Kidney (tissue), 14 donors: Measurements from ENCODE around the gene CDH13. TPM values are rescaled to one million over a fixed set of nuclear protein-coding genes. Genes with fewer than 3 reads are reported as not detected.

Source experiments
- DNase-seq, 5 donors: peaks; one replicate each; pipeline ENCODE4 v3.0.0-alpha.2; 2013 to 2020
- FAIRE-seq: peaks from 2 replicates; lab custom pipeline; 2012; peaks lifted over from hg19 to GRCh38; lab: Jason Lieb, UNC
- H3K27ac ChIP-seq, 2 donors: one replicate each; pipeline ENCODE4 v1.7.0; 2013; ENCODE audit warnings: low read depth in 2 of 2, low read length in 2 of 2, inconsistent platforms in 1 of 2
- H3K27me3 ChIP-seq: one replicate; pipeline ENCODE4 v1.7.1; 2013; ENCODE audit warnings: low read length, inconsistent platforms; ENCODE audit not compliant: control insufficient read depth, insufficient read depth
- H3K36me3 ChIP-seq, 3 donors: one replicate each; pipeline versions ENCODE4 v1.7.0 to v1.7.1; 2013; ENCODE audit warnings: low read length in 3 of 3, control low read depth in 1 of 3, inconsistent platforms in 1 of 3; ENCODE audit not compliant: insufficient read depth in 3 of 3, control insufficient read depth in 2 of 3
- H3K4me1 ChIP-seq, 3 donors: one replicate each; pipeline versions ENCODE4 v1.7.0 to v1.7.1; 2013; ENCODE audit warnings: low read length in 3 of 3, inconsistent platforms in 1 of 3, low read depth in 1 of 3; ENCODE audit not compliant: control insufficient read depth in 2 of 3, insufficient read depth in 2 of 3
- H3K4me3 ChIP-seq, 3 donors: one replicate each; pipeline versions ENCODE4 v1.7.0 to v1.8.1; 2013; ENCODE audit warnings: low read length in 3 of 3, control low read depth in 1 of 3, inconsistent platforms in 1 of 3
- H3K9ac ChIP-seq, 3 donors: one replicate each; pipeline versions ENCODE4 v1.7.0 to v1.7.1; 2013; ENCODE audit warnings: low read length in 3 of 3, control low read depth in 1 of 3, inconsistent platforms in 1 of 3
- H3K9me3 ChIP-seq, 3 donors: one replicate each; pipeline versions ENCODE4 v1.7.0 to v1.7.1; 2013; ENCODE audit warnings: low read length in 3 of 3, control low read depth in 1 of 3, inconsistent platforms in 1 of 3; ENCODE audit not compliant: control insufficient read depth in 2 of 3, insufficient read depth in 1 of 3
- intact Hi-C: fragments of 100-400 bp; cut with DNase I; formaldehyde crosslinking; loops from one replicate; pipeline ENCODE4 v1.11.1; 2022
- polyA plus RNA-seq: library from polyadenylated mRNA; stranded (reverse); fragments of 350-450 nt; fragmentation: Illumina TruSeq; extraction: RNeasy Lipid Tissue Mini Kit (QIAGEN cat#74804); gene quantifications from one replicate; pipeline ENCODE4 v1.2.3, GENCODE V29; 2014; ENCODE audit warnings: low read depth, low replicate concordance; ENCODE audit not compliant: insufficient read depth
- total RNA-seq: library from RNA; stranded (reverse); fragmentation: NEBNext Ultra II Directional; extraction: Animal tissue kit (Norgen Biotek cat#: 25700); gene quantifications from one replicate; pipeline ENCODE4 v1.2.1, GENCODE V29; 2021
- TF ChIP-seq, protein P1 (sequence below): IDR thresholded peaks from 3 replicates; pipeline ENCODE4 v1.5.1; 2012; ENCODE audit warnings: mild to moderate bottlenecking, moderate library complexity, borderline replicate concordance; ENCODE audit not compliant: insufficient read depth; ENCODE audit errors: extremely low read depth
- donor health status: control.
- donor health status: control.
- donor health status: control.
- donor health status: control.
- donor health status: control.
- donor health status: DM: yes; HTN: yes; CAD: no.
- donor health status: Normal renal cell carcinoma (clear cell type).

Gene CDH13
- total and polyA plus RNA-seq, 2 donors from 2014 or later = 4.8 to 13.8 TPM

DNA sequence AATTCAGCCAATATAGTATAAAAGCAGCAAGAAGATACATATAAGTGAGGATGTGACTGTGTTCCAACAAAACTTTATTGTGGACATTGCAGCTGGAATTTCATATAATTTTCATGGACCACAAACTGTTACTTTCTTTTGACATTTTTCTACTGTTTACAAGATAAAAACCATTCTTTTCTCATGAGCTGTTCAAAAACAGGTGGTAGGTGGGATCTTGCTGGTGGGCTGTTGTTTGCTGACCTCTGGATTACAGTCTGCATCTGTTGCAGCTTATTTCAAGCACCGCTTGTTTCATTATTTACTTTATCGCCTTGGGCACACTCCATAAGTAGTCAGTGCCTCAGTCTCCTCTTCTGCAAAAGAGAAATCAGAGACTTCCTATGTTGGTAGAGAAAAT, 99.5 kb downstream of the CDH13 start:
- TF ChIP-seq, protein P1, sequence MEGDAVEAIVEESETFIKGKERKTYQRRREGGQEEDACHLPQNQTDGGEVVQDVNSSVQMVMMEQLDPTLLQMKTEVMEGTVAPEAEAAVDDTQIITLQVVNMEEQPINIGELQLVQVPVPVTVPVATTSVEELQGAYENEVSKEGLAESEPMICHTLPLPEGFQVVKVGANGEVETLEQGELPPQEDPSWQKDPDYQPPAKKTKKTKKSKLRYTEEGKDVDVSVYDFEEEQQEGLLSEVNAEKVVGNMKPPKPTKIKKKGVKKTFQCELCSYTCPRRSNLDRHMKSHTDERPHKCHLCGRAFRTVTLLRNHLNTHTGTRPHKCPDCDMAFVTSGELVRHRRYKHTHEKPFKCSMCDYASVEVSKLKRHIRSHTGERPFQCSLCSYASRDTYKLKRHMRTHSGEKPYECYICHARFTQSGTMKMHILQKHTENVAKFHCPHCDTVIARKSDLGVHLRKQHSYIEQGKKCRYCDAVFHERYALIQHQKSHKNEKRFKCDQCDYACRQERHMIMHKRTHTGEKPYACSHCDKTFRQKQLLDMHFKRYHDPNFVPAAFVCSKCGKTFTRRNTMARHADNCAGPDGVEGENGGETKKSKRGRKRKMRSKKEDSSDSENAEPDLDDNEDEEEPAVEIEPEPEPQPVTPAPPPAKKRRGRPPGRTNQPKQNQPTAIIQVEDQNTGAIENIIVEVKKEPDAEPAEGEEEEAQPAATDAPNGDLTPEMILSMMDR = no peak
- H3K36me3 ChIP-seq = no peaks in the 10 kb centered on the region
- H3K9me3 ChIP-seq = peaks cover 0 to 11% (median 3%) of the 10 kb centered on the region in 3 donors
- H3K9ac ChIP-seq = no peak overlapping the region
- H3K27ac ChIP-seq = no peak overlapping the region
- intact Hi-C loops = no loop called here
- DNase-seq = no peak
- H3K4me1 ChIP-seq = no peaks in the 10 kb centered on the region
- FAIRE-seq = no peak
- H3K4me3 ChIP-seq = no peak overlapping the region
- H3K27me3 ChIP-seq = no peaks in the 10 kb centered on the region

DNA sequence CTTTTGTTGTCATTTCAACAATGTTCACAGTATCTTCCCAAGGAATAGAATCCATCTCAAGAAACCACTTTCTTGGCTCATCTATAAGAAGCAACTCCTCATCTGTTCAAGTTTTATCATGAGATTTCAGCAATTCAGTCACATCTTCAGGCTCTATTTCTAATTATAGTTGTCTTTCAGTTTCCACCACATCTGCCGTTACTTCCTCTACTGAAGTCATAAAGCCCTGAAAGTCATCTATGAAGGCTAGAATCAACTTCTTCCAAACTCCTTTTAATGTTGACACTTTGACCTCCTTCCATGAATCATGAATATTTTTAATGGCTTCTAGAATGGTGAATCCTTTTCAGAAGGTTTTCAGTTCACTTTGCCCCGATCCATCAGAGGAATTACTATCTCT, 102.1 kb downstream of the CDH13 start:
- Histone ChIP-seq H3K9ac (no peak overlapping the region), H3K27ac (no peak overlapping the region), H3K9me3 (peaks cover 0 to 11% (median 3%) of the 10 kb centered on the region in 3 donors), H3K27me3 (no peaks in the 10 kb centered on the region), H3K4me1 (no peaks in the 10 kb centered on the region), H3K4me3 (no peak overlapping the region), H3K36me3 (no peaks in the 10 kb centered on the region)
- intact Hi-C loops = no loop called here
- DNase-seq = no peak
- no peak for FAIRE-seq
- TF ChIP-seq, protein P1 = no peak

DNA sequence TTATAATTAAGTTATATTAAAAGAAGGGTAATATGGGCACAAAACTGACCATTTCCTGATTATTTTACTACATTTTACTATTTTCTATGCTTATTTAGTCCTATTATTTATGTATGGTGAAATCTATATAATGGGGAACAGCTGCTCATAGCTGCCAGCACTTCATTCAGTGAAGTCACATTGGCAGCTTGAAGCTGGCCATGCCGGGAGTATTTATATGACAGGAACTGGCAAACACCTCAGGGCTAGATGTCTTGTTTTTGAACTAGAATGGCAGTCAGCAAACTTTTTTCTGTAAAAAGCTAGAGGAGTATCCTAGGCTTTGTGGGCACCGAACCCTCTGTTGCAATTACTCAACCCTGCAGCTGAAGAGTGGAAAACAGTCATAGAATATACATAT, 104.1 kb downstream of the CDH13 start:
- Histone ChIP-seq H3K27me3 (no peaks in the 10 kb centered on the region), H3K9me3 (peaks cover 0 to 11% (median 3%) of the 10 kb centered on the region in 3 donors), H3K4me3 (no peak overlapping the region), H3K36me3 (no peaks in the 10 kb centered on the region), H3K9ac (no peak overlapping the region), H3K4me1 (no peaks in the 10 kb centered on the region), H3K27ac (no peak overlapping the region)
- TF ChIP-seq, protein P1 = no peak
- DNase-seq (no peak), FAIRE-seq (no peak)
- intact Hi-C loops = no loop called here

DNA sequence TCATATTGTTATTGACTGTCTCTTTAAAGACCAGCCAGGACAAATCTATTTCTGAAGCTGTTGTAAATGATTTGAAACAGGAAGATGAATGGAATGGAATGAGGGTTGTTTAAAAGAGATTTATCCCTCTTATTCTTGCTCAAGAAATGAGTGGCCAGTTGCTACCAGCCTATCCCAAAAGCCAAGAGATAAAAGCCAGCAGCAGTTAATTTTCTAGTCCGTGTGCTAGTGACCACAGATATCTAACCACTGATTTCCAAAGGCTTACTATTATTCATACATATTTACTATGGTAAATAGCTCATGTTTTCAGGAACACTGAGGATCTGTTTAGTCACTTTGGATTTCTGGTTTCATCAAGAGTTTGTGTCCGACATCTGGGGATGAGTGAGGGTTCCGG, 105.7 kb downstream of the CDH13 start:
- H3K4me1 ChIP-seq = no peaks in the 10 kb centered on the region
- no peaks in the 10 kb centered on the region for H3K27me3 ChIP-seq
- no peak for DNase-seq
- H3K9me3 ChIP-seq = peaks cover 0 to 11% (median 3%) of the 10 kb centered on the region in 3 donors
- FAIRE-seq = no peak
- H3K4me3 ChIP-seq = no peak overlapping the region
- intact Hi-C loops = no loop called here
- H3K9ac ChIP-seq = no peak overlapping the region
- H3K27ac ChIP-seq = no peak overlapping the region
- H3K36me3 ChIP-seq = no peaks in the 10 kb centered on the region
- TF ChIP-seq, protein P1 = no peak
